ENCODE measurements around the gene CRABP1. TPM values are rescaled to one million over a fixed set of nuclear protein-coding genes. Genes with fewer than 3 reads are reported as not detected.

CRABP1 gene
- total and polyA plus RNA-seq, 4 donors = not detected

GRCh38 chr15:78322243-78322642, 17.9 kb upstream of the CRABP1 start:
- no peak for DNase-seq (ENCODE audit: low spot score)
- Histone ChIP-seq H3K27ac (ENCODE audit: low read depth in 1 of 2, low read length in 2 of 2) (no peak overlapping the region), H3K4me1 (ENCODE audit: control insufficient read depth in 4 of 4, insufficient read depth in 4 of 4, low read length in 3 of 4) (no peaks in the 10 kb centered on the region), H3K36me3 (ENCODE audit: control insufficient read depth in 4 of 4, insufficient read depth in 3 of 4, low read depth in 1 of 4, low read length in 3 of 4) (no peaks in the 10 kb centered on the region), H3K4me3 (ENCODE audit: low read depth in 1 of 3, low read length in 3 of 3) (no peak overlapping the region), H3K27me3 (ENCODE audit: control insufficient read depth in 4 of 4, insufficient read depth in 4 of 4, low read length in 3 of 4) (no peaks in the 10 kb centered on the region), H3K9me3 (ENCODE audit: control insufficient read depth in 4 of 4, low read length in 3 of 4) (no peaks in the 10 kb centered on the region), H3K9ac (ENCODE audit: low read depth in 1 of 2, low read length in 2 of 2) (no peak overlapping the region)
- 77% methylated on average over 15 of the region's 15 CpGs for WGBS
- TF ChIP-seq EGR1 (IDR thresholded peaks at IDR 0.05; ENCODE audit: low read depth in 2 of 2) (no peak), REST (IDR thresholded peaks at IDR 0.05) (no peak), FOXA2 (IDR thresholded peaks at IDR 0.05) (no peak), NR2F2 (IDR thresholded peaks at IDR 0.05) (no peak), GABPA (IDR thresholded peaks at IDR 0.05 in 1 of 2, conservative IDR thresholded peaks at IDR 0.05 in 1 of 2) (no peak), YY1 (IDR thresholded peaks at IDR 0.05) (no peak), FOXA1 (IDR thresholded peaks at IDR 0.05) (no peak), SP1 (IDR thresholded peaks at IDR 0.05) (no peak), HNF4G (IDR thresholded peaks at IDR 0.05) (no peak), RXRA (IDR thresholded peaks at IDR 0.05) (no peak)

- WGBS = 88% methylated on average over 19 of the region's 19 CpGs
- H3K27me3 ChIP-seq (ENCODE audit: control insufficient read depth in 4 of 4, insufficient read depth in 4 of 4, low read length in 3 of 4) = no peaks in the 10 kb centered on the region
- DNase-seq (ENCODE audit: low spot score) = no peak
- H3K4me3 ChIP-seq (ENCODE audit: low read depth in 1 of 3, low read length in 3 of 3) = no peak overlapping the region
- H3K9ac ChIP-seq (ENCODE audit: low read depth in 1 of 2, low read length in 2 of 2) = no peak overlapping the region
- no peaks in the 10 kb centered on the region for H3K9me3 ChIP-seq (ENCODE audit: control insufficient read depth in 4 of 4, low read length in 3 of 4)
- TF ChIP-seq HNF4G (IDR thresholded peaks at IDR 0.05) (no peak), FOXA2 (IDR thresholded peaks at IDR 0.05) (no peak), EGR1 (IDR thresholded peaks at IDR 0.05; ENCODE audit: low read depth in 2 of 2) (no peak), ZBTB33 (IDR thresholded peaks at IDR 0.05) (no peak)
- H3K27ac ChIP-seq (ENCODE audit: low read depth in 1 of 2, low read length in 2 of 2) = no peak overlapping the region
- no peaks in the 10 kb centered on the region for H3K36me3 ChIP-seq (ENCODE audit: control insufficient read depth in 4 of 4, insufficient read depth in 3 of 4, low read depth in 1 of 4, low read length in 3 of 4)
- no peaks in the 10 kb centered on the region for H3K4me1 ChIP-seq (ENCODE audit: control insufficient read depth in 4 of 4, insufficient read depth in 4 of 4, low read length in 3 of 4)
Measured at GRCh38 chr15:78322724-78323521, 17.2 kb upstream of the CRABP1 start.

- DNase-seq (ENCODE audit: low spot score) = no peak
- Histone ChIP-seq H3K9ac (ENCODE audit: low read depth in 1 of 2, low read length in 2 of 2) (no peak overlapping the region), H3K36me3 (ENCODE audit: control insufficient read depth in 4 of 4, insufficient read depth in 3 of 4, low read depth in 1 of 4, low read length in 3 of 4) (no peaks in the 10 kb centered on the region), H3K27ac (ENCODE audit: low read depth in 1 of 2, low read length in 2 of 2) (no peak overlapping the region), H3K27me3 (ENCODE audit: control insufficient read depth in 4 of 4, insufficient read depth in 4 of 4, low read length in 3 of 4) (no peaks in the 10 kb centered on the region), H3K4me3 (ENCODE audit: low read depth in 1 of 3, low read length in 3 of 3) (no peak overlapping the region), H3K4me1 (ENCODE audit: control insufficient read depth in 4 of 4, insufficient read depth in 4 of 4, low read length in 3 of 4) (no peaks in the 10 kb centered on the region), H3K9me3 (ENCODE audit: control insufficient read depth in 4 of 4, low read length in 3 of 4) (no peaks in the 10 kb centered on the region)
- TF ChIP-seq GABPA (IDR thresholded peaks at IDR 0.05 in 1 of 2, conservative IDR thresholded peaks at IDR 0.05 in 1 of 2) (no peak), FOXA1 (IDR thresholded peaks at IDR 0.05) (no peak), CTCF (IDR thresholded peaks at IDR 0.05; ENCODE audit: low read depth, low read length, missing input control) (no peak), EGR1 (IDR thresholded peaks at IDR 0.05; ENCODE audit: low read depth in 2 of 2) (no peak)
- WGBS = 88% methylated on average over 7 of the region's 7 CpGs
Measured at GRCh38 chr15:78323693-78324092, 16.5 kb upstream of the CRABP1 start.
